ENCODE results near the gene WBP2NL. TPM values are rescaled to one million over a fixed set of nuclear protein-coding genes. Genes with fewer than 3 reads are reported as not detected.

WBP2NL gene
- total and polyA plus RNA-seq, 2 of the 8 experiments (the other 6 are each of a cell fraction or from before 2014, with no cell fraction given): not detected

- Histone ChIP-seq H3K79me1 (ENCODE audit: low read depth, low read length) (no peaks in the 10 kb centered on the region), H3K36me3 (ENCODE audit: control insufficient read depth in 2 of 4, insufficient read depth in 4 of 4, low read length in 3 of 4) (peaks cover 0 to 2% (median 0%) of the 10 kb centered on the region in 4 experiments; a peak in 2 of 8 replicates), H4K91ac (replicated peaks; ENCODE audit: insufficient read length, low read length) (peak within 1 kb of the TSS; percentile 95), H2BK20ac (ENCODE audit: low read length) (peak within 1 kb of the TSS; percentile 8; the same call in 1 of the 2 replicates), H2BK120ac (replicated peaks; ENCODE audit: low read depth, low read length) (no peak within 1 kb of the TSS), H3K27ac (ENCODE audit: low read depth, low read length) (peak within 1 kb of the TSS; percentile 86), H3K4me3 (ENCODE audit: extremely low read depth in 1 of 4, insufficient read depth in 2 of 4, low read depth in 3 of 4, low read length in 4 of 4) (peak within 1 kb of the TSS; percentile 36 to 71 (median 62)), H3K4ac (replicated peaks; ENCODE audit: insufficient read length, low read depth, low read length) (no peak within 1 kb of the TSS), H3K18ac (ENCODE audit: extremely low read depth, low read length) (peak within 1 kb of the TSS; percentile 96), H2BK5ac (ENCODE audit: low read depth, low read length) (peak within 1 kb of the TSS; percentile 84), H2AK5ac (ENCODE audit: low read depth, low read length) (no peak within 1 kb of the TSS), H2BK15ac (ENCODE audit: low read length) (peak within 1 kb of the TSS; percentile 98), H3K4me1 (replicated peaks in 1 of 4; ENCODE audit: control insufficient read depth in 3 of 4, insufficient read depth in 4 of 4, low read length in 3 of 4) (peaks cover 2 to 25% (median 12%) of the 10 kb centered on the region in 4 experiments), H3K23ac (ENCODE audit: insufficient read length) (no peak within 1 kb of the TSS), H3K9me3 (ENCODE audit: insufficient read depth in 2 of 2, low read depth in 1 of 2, low read length in 1 of 2) (no peaks in the 10 kb centered on the region), H4K20me1 (replicated peaks in 1 of 2; ENCODE audit: control insufficient read depth in 1 of 2, insufficient read depth in 2 of 2, low read length in 2 of 2) (no peaks in the 10 kb centered on the region), H3K9ac (replicated peaks in 1 of 4; ENCODE audit: extremely low read depth in 1 of 4, low read depth in 3 of 4, low read length in 3 of 4) (peak within 1 kb of the TSS in 3 of 4 experiments; percentile 49 to 67 (median 57); a peak in 5 of 7 replicates), H2BK12ac (ENCODE audit: low read depth, low read length) (peak within 1 kb of the TSS; percentile 94; the same call in 1 of the 2 replicates), H2AFZ (ENCODE audit: low read length) (peak within 1 kb of the TSS; percentile 76), H3K56ac (replicated peaks; ENCODE audit: insufficient read length, low read depth, low read length) (peak within 1 kb of the TSS; percentile 74), H3K4me2 (ENCODE audit: insufficient read depth in 1 of 2, low read depth in 2 of 2, low read length in 2 of 2) (peak within 1 kb of the TSS; percentile 90 to 99), H3K14ac (ENCODE audit: insufficient read length) (no peak within 1 kb of the TSS), H3K23me2 (ENCODE audit: low read depth, low read length) (peaks cover 8% of the 10 kb centered on the region; the same call in 1 of the 2 replicates), H4K5ac (ENCODE audit: insufficient read length, low read depth, low read length) (peak within 1 kb of the TSS; percentile 96), H4K8ac (ENCODE audit: extremely low read depth, insufficient read depth, low read length) (peak within 1 kb of the TSS; percentile 96), H3K27me3 (replicated peaks in 1 of 4; ENCODE audit: control insufficient read depth in 3 of 4, extremely low read depth in 1 of 4, insufficient read depth in 3 of 4, low read length in 3 of 4) (peaks cover 0 to 9% (median 4%) of the 10 kb centered on the region in 4 experiments; a peak in 2 of 7 replicates), H3K79me2 (ENCODE audit: control insufficient read depth in 1 of 2, insufficient read depth in 2 of 2, low read length in 2 of 2) (no peaks in the 10 kb centered on the region)
- POLR2A ChIA-PET (ENCODE audit: partially characterized antibody): interaction anchor here (0.6 to 3.8 kb wide), 5 partner anchors 9 to 142 kb away, joined by 3 to 24 read pairs (median 4); partner anchors contain the start of genes NDUFA6 and SMDT1
- CTCF ChIA-PET (ENCODE audit: partially characterized antibody): interaction anchor here (0.6 to 1.6 kb wide), 4 partner anchors 11 to 107 kb away, joined by 3 to 10 read pairs (median 4); no protein-coding TSS in a partner anchor
- WGBS, 2 experiments (ENCODE audit: extremely low coverage in 1 of 2, insufficient coverage in 1 of 2, insufficient read length in 1 of 2, insufficient replicate concordance in 2 of 2, low coverage in 1 of 2, low lambda C conversion rate in 2 of 2, missing lambda C conversion rate in 1 of 2): 5% methylated on average over 56 of the region's 56 CpGs; no CpG with 5 or more reads in 1 of the 2 experiments
- FAIRE-seq: peak; percentile 71
- DNase-seq (ENCODE audit: low read depth in 1 of 2, low spot score in 2 of 2): peak; percentile 91 to 94
- TF ChIP-seq SIN3A (conservative IDR thresholded peaks at IDR 0.05 in 1 of 2, IDR thresholded peaks at IDR 0.05 in 1 of 2; ENCODE audit: low read depth in 1 of 2, low read length in 2 of 2): peak in 1 of 2 experiments; percentile 84; a peak in 1 of 4 replicates
- no peak for TF ChIP-seq NRF1 (IDR thresholded peaks at IDR 0.05; ENCODE audit: low read depth, low read length)
- peak; percentile 76 for TF ChIP-seq POLR2AphosphoS5 (IDR thresholded peaks at IDR 0.05; ENCODE audit: low read depth, low read length)
- no peak for TF ChIP-seq BRCA1 (IDR thresholded peaks at IDR 0.05; ENCODE audit: low read depth, low read length)
- no peak for TF ChIP-seq SP4 (IDR thresholded peaks at IDR 0.05; ENCODE audit: low read length)
- no peak for TF ChIP-seq POU5F1 (IDR thresholded peaks at IDR 0.05; ENCODE audit: low read depth, low read length)
- TF ChIP-seq JUN (IDR thresholded peaks at IDR 0.05; ENCODE audit: low read depth, low read length): no peak
- no peak for TF ChIP-seq BCL11A (IDR thresholded peaks at IDR 0.05; ENCODE audit: low read depth in 2 of 2, low read length in 2 of 2)
- TF ChIP-seq USF2 (IDR thresholded peaks at IDR 0.05; ENCODE audit: low read length): no peak
- no peak for TF ChIP-seq TEAD4 (IDR thresholded peaks at IDR 0.05; ENCODE audit: low read depth, low read length)
These were observed 72.2 kb downstream of the WBP2NL start, which contains the start of gene NAGA for GRCh38 chr22:42070517-42071422. Gene NAGA, minus strand, starts transcription at chr22:42070812. Its CDS starts 515 bp downstream, at chr22:42070297.

All from H1 (cell line).